Stimulated activated CD8-positive, alpha-beta memory T cell treated with anti-CD3 and anti-CD28 coated beads, Interleukin-4, amount 100 ng/mL, for 48 hours (primary cell): ENCODE measurements around the gene CEACAM21.

ENCODE experiments used
- DNase-seq: peaks from one replicate; pipeline ENCODE4 v3.0.0-alpha.2; 2020

The CEACAM21 gene

GRCh38 chr19:41621654-41622053, 45.7 kb downstream of the CEACAM21 start:
- no peak for DNase-seq

- no peak for DNase-seq
Observed at GRCh38 chr19:41623360-41623759, 47.4 kb downstream of the CEACAM21 start.

GRCh38 chr19:41624515-41624914, 48.5 kb downstream of the CEACAM21 start:
- DNase-seq, result no peak

- DNase-seq, result no peak
Observed at GRCh38 chr19:41624937-41625336, 49.0 kb downstream of the CEACAM21 start.

GRCh38 chr19:41626278-41626677, 50.3 kb downstream of the CEACAM21 start:
- no peak for DNase-seq

GRCh38 chr19:41626877-41627276, 50.9 kb downstream of the CEACAM21 start, which contains the start of gene CEACAM4:
CEACAM4 (minus strand) TSS chr19:41627074; CDS start chr19:41626963, 111 bp downstream.
- DNase-seq, result no peak

GRCh38 chr19:41627966-41628675, 52.2 kb downstream of the CEACAM21 start:
- no peak for DNase-seq
